Hepatocyte (in vitro differentiated cells): ENCODE measurements around the gene IAH1. TPM values are rescaled to one million over a fixed set of nuclear protein-coding genes. Genes with fewer than 3 reads are reported as not detected.

Experiments used
- DNase-seq: peaks from one replicate; pipeline ENCODE4 v3.0.0-alpha.2; 2016; ENCODE audit warnings: low spot score
- H2AFZ ChIP-seq: fragments of 200-600 bp; sonication (generic); 2 replicates; pipeline ENCODE4 v1.6.0; 2016; ENCODE audit warnings: antibody characterized with exemption, mild to moderate bottlenecking
- H3K27ac ChIP-seq: fragments of 200-600 bp; sonication (generic); 2 replicates; pipeline ENCODE4 v1.5.1; 2016; ENCODE audit warnings: mild to moderate bottlenecking
- H3K27me3 ChIP-seq: fragments of 200-600 bp; sonication (generic); 2 replicates; pipeline ENCODE4 v1.6.1; 2016
- H3K36me3 ChIP-seq: fragments of 200-600 bp; sonication (generic); replicated peaks from 2 replicates; pipeline ENCODE4 v1.5.1; 2016; ENCODE audit warnings: low read depth; ENCODE audit not compliant: insufficient read depth
- H3K4me1 ChIP-seq: fragments of 200-600 bp; sonication (generic); 2 replicates; pipeline ENCODE4 v1.5.1; 2016; ENCODE audit warnings: mild to moderate bottlenecking, moderate library complexity; ENCODE audit not compliant: insufficient read depth
- H3K4me2 ChIP-seq: fragments of 200-600 bp; sonication (generic); 2 replicates; pipeline ENCODE4 v1.6.0; 2016
- H3K4me3 ChIP-seq: fragments of 200-600 bp; sonication (generic); 2 replicates; pipeline ENCODE4 v1.5.1; 2016; ENCODE audit warnings: mild to moderate bottlenecking
- H3K79me2 ChIP-seq: fragments of 200-600 bp; sonication (generic); 2 replicates; pipeline ENCODE4 v1.6.0; 2017; ENCODE audit warnings: mild to moderate bottlenecking
- H3K9me2 ChIP-seq: fragments of 200-600 bp; sonication (generic); replicated peaks from 2 replicates; pipeline ENCODE4 v1.6.0; 2017; ENCODE audit warnings: mild to moderate bottlenecking; ENCODE audit not compliant: insufficient read depth
- H3K9me3 ChIP-seq: fragments of 200-600 bp; sonication (generic); 2 replicates; pipeline ENCODE4 v1.5.1; 2016; ENCODE audit warnings: low read depth, mild to moderate bottlenecking
- H4K20me1 ChIP-seq: fragments of 200-600 bp; sonication (generic); 2 replicates; pipeline ENCODE4 v1.6.0; 2016; ENCODE audit warnings: mild to moderate bottlenecking; ENCODE audit not compliant: insufficient read depth, poor library complexity, severe bottlenecking
- CTCF ChIP-seq: fragments of 200-600 bp; sonication (generic); IDR thresholded peaks from 2 replicates; pipeline ENCODE4 v1.5.1; 2016; ENCODE audit warnings: antibody characterized with exemption, mild to moderate bottlenecking; ENCODE audit not compliant: poor library complexity
- EZH2 ChIP-seq: fragments of 200-600 bp; sonication (generic); IDR thresholded peaks from 2 replicates; pipeline ENCODE4 v1.6.1; 2016; ENCODE audit warnings: antibody characterized with exemption, mild to moderate bottlenecking, borderline replicate concordance
- EZH2phosphoT487 ChIP-seq: fragments of 200-600 bp; sonication (generic); IDR thresholded peaks from one replicate; pipeline ENCODE4 v1.6.1; 2018; ENCODE audit warnings: antibody characterized with exemption, mild to moderate bottlenecking, low read depth, moderate library complexity; ENCODE audit not compliant: unreplicated experiment, severe bottlenecking
- WGBS: methylation state at CpG from one replicate; pipeline ENCODE4 v1.1.6; 2016; ENCODE audit warnings: low lambda C conversion rate; ENCODE audit errors: missing lambda C conversion rate; 5-methylcytosine and 5-hydroxymethylcytosine counted together
- polyA plus RNA-seq: library from polyadenylated mRNA; unstranded; fragments of >200 nt; fragmentation: Nextera tagmentation; extraction: Ambion mirVana; gene quantifications from 2 replicates; pipeline ENCODE4 v1.2.1, GENCODE V29; 2016
- total RNA-seq: library from RNA; depleted of rRNA; stranded (reverse); fragments of >200 nt; gene quantifications from 2 replicates; pipeline ENCODE4 v1.2.3, GENCODE V29; 2014

The IAH1 gene
- total and polyA plus RNA-seq, 2 experiments from 2014 or later = 44.2 to 46.7 TPM

GRCh38 chr2:9478526-9478925 is 4.2 kb downstream of the IAH1 start:
- H3K9me2 ChIP-seq = no peaks in the 10 kb centered on the region
- H3K27me3 ChIP-seq = no peaks in the 10 kb centered on the region
- H3K9me3 ChIP-seq = no peaks in the 10 kb centered on the region
- peaks cover 4% of the 10 kb centered on the region for H4K20me1 ChIP-seq
- WGBS = 94% methylated on average over 3 of the region's 3 CpGs
- no peak for TF ChIP-seq CTCF
- no peak for TF ChIP-seq EZH2
- no peak for TF ChIP-seq EZH2phosphoT487
- H3K4me1 ChIP-seq = no peaks in the 10 kb centered on the region
- DNase-seq = no peak
- H3K79me2 ChIP-seq = peaks cover 43% of the 10 kb centered on the region
- no peak overlapping the region for H3K4me2 ChIP-seq
- H3K36me3 ChIP-seq = no peaks in the 10 kb centered on the region
- no peak overlapping the region for H3K27ac ChIP-seq
- no peak overlapping the region for H2AFZ ChIP-seq
- no peak overlapping the region for H3K4me3 ChIP-seq

GRCh38 chr2:9480157-9480556 is 5.8 kb downstream of the IAH1 start:
- Histone ChIP-seq H2AFZ (no peak overlapping the region), H3K9me3 (no peaks in the 10 kb centered on the region), H3K27me3 (no peaks in the 10 kb centered on the region), H3K4me2 (no peak overlapping the region), H3K36me3 (no peaks in the 10 kb centered on the region), H3K4me3 (no peak overlapping the region), H3K9me2 (no peaks in the 10 kb centered on the region), H3K27ac (no peak overlapping the region), H3K4me1 (no peaks in the 10 kb centered on the region), H4K20me1 (peaks cover 4% of the 10 kb centered on the region), H3K79me2 (peaks cover 43% of the 10 kb centered on the region)
- TF ChIP-seq CTCF = no peak
- no peak for TF ChIP-seq EZH2
- TF ChIP-seq EZH2phosphoT487 = no peak
- no peak for DNase-seq
- 93% methylated on average over 4 of the region's 4 CpGs for WGBS

GRCh38 chr2:9483107-9483506 is 8.8 kb downstream of the IAH1 start:
- Histone ChIP-seq H3K9me2 (no peaks in the 10 kb centered on the region), H3K27ac (no peak overlapping the region), H2AFZ (no peak overlapping the region), H3K9me3 (no peaks in the 10 kb centered on the region), H3K4me1 (no peaks in the 10 kb centered on the region), H3K79me2 (peaks cover 18% of the 10 kb centered on the region), H3K4me2 (no peak overlapping the region), H3K27me3 (no peaks in the 10 kb centered on the region), H3K36me3 (no peaks in the 10 kb centered on the region), H3K4me3 (no peak overlapping the region), H4K20me1 (no peaks in the 10 kb centered on the region)
- DNase-seq = no peak
- no peak for TF ChIP-seq EZH2phosphoT487
- TF ChIP-seq EZH2 = no peak
- TF ChIP-seq CTCF = no peak

GRCh38 chr2:9484533-9484932 is 10.2 kb downstream of the IAH1 start:
- Histone ChIP-seq H3K79me2 (peaks cover 5% of the 10 kb centered on the region), H3K27ac (no peak overlapping the region), H3K27me3 (no peaks in the 10 kb centered on the region), H3K4me3 (no peak overlapping the region), H4K20me1 (no peaks in the 10 kb centered on the region), H3K4me2 (no peak overlapping the region), H2AFZ (no peak overlapping the region), H3K36me3 (no peaks in the 10 kb centered on the region), H3K9me3 (no peaks in the 10 kb centered on the region), H3K4me1 (no peaks in the 10 kb centered on the region), H3K9me2 (no peaks in the 10 kb centered on the region)
- WGBS = 90% methylated on average over 5 of the region's 5 CpGs
- DNase-seq = no peak
- TF ChIP-seq EZH2 (no peak), EZH2phosphoT487 (no peak), CTCF (no peak)
